Retinal pigment epithelial cell (primary cell): ENCODE results near the gene IAH1.
A peak's percentile ranks its signal among the peaks of the same experiment; 100 is the strongest.

Source experiments
- DNase-seq: peaks from one replicate; pipeline ENCODE4 v3.0.0-alpha.2; 2010; ENCODE audit warnings: low read depth
- H3K4me3 ChIP-seq: 2 replicates; pipeline ENCODE4 v1.5.1; 2011; ENCODE audit warnings: mild to moderate bottlenecking, low read length, control low read depth, moderate library complexity
- CTCF ChIP-seq: conservative IDR thresholded peaks from 2 replicates; pipeline ENCODE4 v1.5.1; 2011; ENCODE audit warnings: low read depth, low read length, control low read depth, inconsistent platforms

Gene IAH1

GRCh38 chr2:9473308-9473984 is 905 bp upstream of the IAH1 start:
- no peak for DNase-seq
- H3K4me3 ChIP-seq = peak overlapping the region; percentile 73
- TF ChIP-seq CTCF = peak; percentile 40

- TF ChIP-seq CTCF = no peak
- no peak for DNase-seq
- H3K4me3 ChIP-seq = peak overlapping the region; percentile 73
Observed at GRCh38 chr2:9473985-9474360, 378 bp upstream of the IAH1 start.

GRCh38 chr2:9477914-9478313 is 3.6 kb downstream of the IAH1 start:
- no peak for DNase-seq
- no peak for TF ChIP-seq CTCF
- H3K4me3 ChIP-seq = no peak overlapping the region

- TF ChIP-seq CTCF = no peak
- no peak overlapping the region for H3K4me3 ChIP-seq
- no peak for DNase-seq
Observed at GRCh38 chr2:9478526-9478925, 4.2 kb downstream of the IAH1 start.

GRCh38 chr2:9480157-9480556 is 5.8 kb downstream of the IAH1 start:
- TF ChIP-seq CTCF = no peak
- no peak overlapping the region for H3K4me3 ChIP-seq
- no peak for DNase-seq

- TF ChIP-seq CTCF = no peak
- no peak for DNase-seq
- no peak overlapping the region for H3K4me3 ChIP-seq
Observed at GRCh38 chr2:9483107-9483506, 8.8 kb downstream of the IAH1 start.

- H3K4me3 ChIP-seq = no peak overlapping the region
- DNase-seq = no peak
- TF ChIP-seq CTCF = no peak
Observed at GRCh38 chr2:9484533-9484932, 10.2 kb downstream of the IAH1 start.
